ENCODE results near the gene OTUB2.

The OTUB2 gene

GRCh38 chr14:94001501-94002396 is 24.4 kb upstream of the OTUB2 start:
- no peak overlapping the region for H3K4me3 ChIP-seq (ENCODE audit: low read length)
- TF ChIP-seq ZNF274 (IDR thresholded peaks at IDR 0.05; ENCODE audit: low read depth, low read length) = no peak

- no peak for TF ChIP-seq ZNF274 (IDR thresholded peaks at IDR 0.05; ENCODE audit: low read depth, low read length)
- no peak overlapping the region for H3K4me3 ChIP-seq (ENCODE audit: low read length)
Measured at GRCh38 chr14:94003397-94003796, 22.7 kb upstream of the OTUB2 start.

DNA sequence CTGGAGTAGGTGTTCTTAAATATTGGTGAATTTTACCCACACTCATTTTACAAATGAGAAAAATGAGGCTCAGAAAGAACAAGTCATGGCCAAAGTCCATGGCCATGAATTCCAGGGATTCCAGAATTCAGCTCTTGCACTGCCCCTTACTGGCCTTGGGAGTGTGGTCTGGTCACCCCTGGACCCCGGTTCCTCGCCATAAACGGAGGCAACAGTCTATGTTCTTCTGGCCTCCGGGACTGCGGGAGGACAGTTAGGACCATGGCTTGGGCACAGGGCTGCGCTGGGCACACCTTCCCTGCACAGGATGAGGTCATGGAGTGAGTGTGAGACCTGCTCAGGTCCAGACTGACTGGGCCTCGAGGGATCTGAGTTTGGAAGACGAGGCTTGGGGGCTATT is 22.1 kb upstream of the OTUB2 start:
- H3K4me3 ChIP-seq (ENCODE audit: low read length) = no peak overlapping the region
- no peak for TF ChIP-seq ZNF274 (IDR thresholded peaks at IDR 0.05; ENCODE audit: low read depth, low read length)

DNA sequence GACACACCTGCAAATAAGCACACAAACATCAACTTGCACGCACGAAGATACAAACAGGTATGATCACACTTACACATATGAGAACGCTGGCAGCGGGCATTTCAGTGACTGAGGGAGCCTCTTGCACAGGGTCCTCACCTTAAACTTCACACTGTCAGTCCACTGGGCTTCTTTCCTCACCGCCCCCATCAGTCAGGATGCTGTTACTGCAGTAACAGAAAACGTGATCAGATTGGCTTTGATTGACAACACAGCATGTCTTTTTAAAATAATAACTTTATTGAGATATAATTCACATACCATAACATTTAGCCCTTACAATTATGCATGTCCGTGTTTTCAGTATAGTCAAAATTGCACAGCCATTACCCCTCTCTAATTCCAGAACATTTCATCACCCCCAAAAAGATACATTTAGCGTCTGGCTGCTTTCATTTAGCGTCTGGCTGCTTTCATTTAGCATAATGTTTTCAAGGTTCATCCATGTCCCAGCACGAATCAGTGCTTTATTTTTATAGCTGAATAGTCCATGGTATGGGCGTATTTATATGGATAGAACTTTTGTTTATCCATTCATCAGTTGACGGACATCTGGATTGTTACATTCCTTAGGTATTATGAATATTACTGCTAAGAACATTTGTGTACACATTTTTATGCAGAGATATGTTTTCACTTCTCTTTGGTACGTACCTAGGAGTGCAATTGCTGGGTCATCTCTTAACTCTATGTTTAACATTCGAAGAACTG is 20.6 kb upstream of the OTUB2 start:
- TF ChIP-seq ZNF274 (IDR thresholded peaks at IDR 0.05; ENCODE audit: low read depth, low read length) = no peak
- no peak overlapping the region for H3K4me3 ChIP-seq (ENCODE audit: low read length)

- TF ChIP-seq ZNF274 (IDR thresholded peaks at IDR 0.05; ENCODE audit: low read depth, low read length) = no peak
- no peak overlapping the region for H3K4me3 ChIP-seq (ENCODE audit: low read length)
Measured at GRCh38 chr14:94008234-94008633, 17.9 kb upstream of the OTUB2 start.

- no peak overlapping the region for H3K4me3 ChIP-seq (ENCODE audit: low read length)
- no peak for TF ChIP-seq ZNF274 (IDR thresholded peaks at IDR 0.05; ENCODE audit: low read depth, low read length)
Measured at GRCh38 chr14:94009767-94010166, 16.4 kb upstream of the OTUB2 start.

GRCh38 chr14:94010625-94011024 is 15.5 kb upstream of the OTUB2 start:
- TF ChIP-seq ZNF274 (IDR thresholded peaks at IDR 0.05; ENCODE audit: low read depth, low read length) = no peak
- H3K4me3 ChIP-seq (ENCODE audit: low read length) = no peak overlapping the region

GRCh38 chr14:94011795-94012194 is 14.3 kb upstream of the OTUB2 start:
- TF ChIP-seq ZNF274 (IDR thresholded peaks at IDR 0.05; ENCODE audit: low read depth, low read length) = no peak
- H3K4me3 ChIP-seq (ENCODE audit: low read length) = no peak overlapping the region

GRCh38 chr14:94014382-94014781 is 11.8 kb upstream of the OTUB2 start:
- TF ChIP-seq ZNF274 (IDR thresholded peaks at IDR 0.05; ENCODE audit: low read depth, low read length) = no peak

GRCh38 chr14:94015223-94015622 is 10.9 kb upstream of the OTUB2 start:
- no peak for TF ChIP-seq ZNF274 (IDR thresholded peaks at IDR 0.05; ENCODE audit: low read depth, low read length)
- H3K4me3 ChIP-seq (ENCODE audit: low read length) = no peak overlapping the region

More at GRCh38 chr14:94014382-94014781, 11.8 kb upstream of the OTUB2 start:
- H3K4me3 ChIP-seq (ENCODE audit: low read length) = no peak overlapping the region

DNA sequence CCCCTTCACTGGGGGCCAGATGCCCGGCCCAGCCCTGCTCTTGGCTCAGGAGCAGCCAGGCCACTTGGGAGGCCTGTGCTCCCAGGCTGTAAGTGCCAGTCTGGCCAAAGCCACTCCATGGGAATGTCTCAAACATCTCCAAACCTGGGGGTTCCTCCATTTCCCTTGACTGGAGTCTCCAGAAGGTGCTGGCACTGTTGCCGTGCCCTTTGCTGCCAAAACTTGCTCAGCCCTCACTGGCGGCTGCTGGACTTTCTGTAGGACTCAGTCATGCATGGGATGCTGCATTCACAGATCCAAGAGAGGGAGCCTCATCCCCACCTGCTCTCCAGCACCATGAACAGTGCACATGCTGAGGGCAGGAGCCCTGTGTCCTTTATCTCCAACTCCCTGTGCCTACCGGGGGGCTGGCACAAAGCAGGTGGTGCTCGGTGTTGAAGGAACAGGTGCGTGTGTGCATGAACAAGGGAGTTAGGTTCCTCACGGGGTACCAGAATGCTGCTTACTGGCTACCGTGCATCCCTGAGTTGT is 9.6 kb upstream of the OTUB2 start:
- no peak for TF ChIP-seq ZNF274 (IDR thresholded peaks at IDR 0.05; ENCODE audit: low read depth, low read length)
- H3K4me3 ChIP-seq (ENCODE audit: low read length) = no peak overlapping the region

DNA sequence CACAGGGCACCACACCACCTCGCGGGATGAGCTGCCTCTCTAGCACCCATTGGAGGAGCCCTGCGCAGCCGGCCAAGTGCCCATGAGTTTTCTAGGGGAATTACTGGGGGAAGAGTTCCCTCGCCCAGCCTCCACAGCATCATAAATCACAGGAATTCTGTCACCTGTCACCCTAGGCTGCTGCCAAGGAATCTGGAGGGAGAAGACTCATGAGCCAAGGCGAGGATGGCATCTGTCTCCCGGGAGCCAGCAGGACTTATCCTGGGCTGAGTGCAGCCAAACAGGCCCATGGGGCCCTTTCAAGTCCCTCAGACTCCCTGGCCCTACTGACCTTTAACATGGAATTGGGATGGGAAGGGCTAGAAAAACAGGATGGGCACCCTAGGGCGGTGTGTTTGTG is 7.8 kb upstream of the OTUB2 start:
- no peak for TF ChIP-seq ZNF274 (IDR thresholded peaks at IDR 0.05; ENCODE audit: low read depth, low read length)
- no peak overlapping the region for H3K4me3 ChIP-seq (ENCODE audit: low read length)

GRCh38 chr14:94019329-94019728 is 6.8 kb upstream of the OTUB2 start:
- TF ChIP-seq ZNF274 (IDR thresholded peaks at IDR 0.05; ENCODE audit: low read depth, low read length) = no peak
- H3K4me3 ChIP-seq (ENCODE audit: low read length) = no peak overlapping the region

- TF ChIP-seq ZNF274 (IDR thresholded peaks at IDR 0.05; ENCODE audit: low read depth, low read length) = no peak
- H3K4me3 ChIP-seq (ENCODE audit: low read length) = no peak overlapping the region
Measured at GRCh38 chr14:94020267-94020666, 5.9 kb upstream of the OTUB2 start.

DNA sequence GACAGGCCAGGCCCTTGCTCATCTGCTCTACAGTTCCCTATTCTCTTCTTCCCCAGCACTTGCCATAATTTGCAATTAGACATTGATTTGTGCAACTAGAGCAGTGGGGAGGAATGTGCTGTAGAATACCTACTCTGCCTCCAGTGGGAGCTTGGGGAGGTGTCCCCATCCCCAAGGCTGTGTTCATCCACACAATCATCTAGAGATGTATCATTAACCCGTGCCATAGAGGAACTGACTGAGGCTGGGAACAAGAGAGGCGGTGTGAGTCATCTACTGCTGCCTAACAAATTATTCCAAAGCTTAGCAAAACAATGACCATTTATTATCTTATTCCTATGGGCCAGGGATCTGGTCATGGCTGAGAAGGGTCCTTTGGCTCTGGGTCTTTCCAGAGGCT is 5.1 kb upstream of the OTUB2 start:
- H3K4me3 ChIP-seq (ENCODE audit: low read length) = no peak overlapping the region
- TF ChIP-seq ZNF274 (IDR thresholded peaks at IDR 0.05; ENCODE audit: low read depth, low read length) = no peak

Data from GM08714 (cell line).